ENCODE measurements around the gene PBXIP1. TPM values are rescaled to one million over a fixed set of nuclear protein-coding genes. Genes with fewer than 3 reads are reported as not detected.

PBXIP1 gene
- total RNA-seq, 1 experiment from 2014 or later = 21.6 TPM

- no peak overlapping the region for H2AFZ ChIP-seq (ENCODE audit: low read length)
- no peak overlapping the region for H3K27ac ChIP-seq (ENCODE audit: insufficient read length, low read depth, low read length)
- H4K91ac ChIP-seq (ENCODE audit: insufficient read length, low read depth, low read length) = no peak overlapping the region
- peaks cover 2% of the 10 kb centered on the region for H3K79me1 ChIP-seq (ENCODE audit: insufficient read depth, low read depth, low read length, poor library complexity, severe bottlenecking)
- peaks cover 10 to 14% of the 10 kb centered on the region in 2 experiments; a peak in 3 of 4 replicates for H3K4me1 Mint-ChIP-seq
- no peak overlapping the region for H3K4me2 ChIP-seq (ENCODE audit: insufficient read depth, insufficient read length, low read length)
- no peak overlapping the region for H4K8ac ChIP-seq (replicated peaks; ENCODE audit: insufficient read length, low read depth, low read length)
- H4K5ac ChIP-seq (ENCODE audit: insufficient read length, low read depth, low read length) = no peak overlapping the region
- H2BK120ac ChIP-seq (ENCODE audit: low read depth, low read length, poor library complexity, severe bottlenecking) = no peak overlapping the region
- TF ChIP-seq CTCF (conservative IDR thresholded peaks at IDR 0.05) = no peak
- no peaks in the 10 kb centered on the region for H3K9me3 Mint-ChIP-seq
- H2BK15ac ChIP-seq (ENCODE audit: low read depth, low read length) = no peak overlapping the region
- H3K36me3 Mint-ChIP-seq (ENCODE audit: insufficient read depth in 1 of 3, low read depth in 3 of 3) = peaks cover 34 to 58% (median 52%) of the 10 kb centered on the region in 3 experiments
- H3K56ac ChIP-seq (ENCODE audit: insufficient read length, low read depth, low read length) = no peak overlapping the region
- H3K27me3 Mint-ChIP-seq (ENCODE audit: low read depth) = no peaks in the 10 kb centered on the region
- no peaks in the 10 kb centered on the region for H3K23me2 ChIP-seq (ENCODE audit: insufficient read length, low read depth, low read length, poor library complexity, severe bottlenecking)
- no peak overlapping the region for H2BK5ac ChIP-seq (ENCODE audit: insufficient read length, low read length)
- H3K27ac Mint-ChIP-seq = no peak overlapping the region; a peak in 1 of 7 replicates
- H3K18ac ChIP-seq (ENCODE audit: insufficient read length, low read depth, low read length) = no peak overlapping the region
- no peaks in the 10 kb centered on the region for H4K20me1 ChIP-seq (ENCODE audit: control insufficient read depth, insufficient read depth, insufficient read length)
- no peak overlapping the region for H3K9ac ChIP-seq (ENCODE audit: extremely low read depth, insufficient read length, low read length)
- H3K27me3 ChIP-seq (ENCODE audit: insufficient read depth, low read length) = no peaks in the 10 kb centered on the region
- no peak overlapping the region for H2AK5ac ChIP-seq (ENCODE audit: insufficient read length, low read length)
- H2BK12ac ChIP-seq (ENCODE audit: insufficient read length, low read depth, low read length) = no peak overlapping the region
- WGBS (ENCODE audit: extremely low coverage, insufficient read length, low lambda C conversion rate) = no CpG with 5 or more reads among the region's 3 CpGs
- H2BK20ac ChIP-seq (ENCODE audit: low read depth, low read length, poor library complexity, severe bottlenecking) = no peak overlapping the region
- no peak overlapping the region for H3K23ac ChIP-seq (ENCODE audit: insufficient read length, low read depth, low read length)
- H3K4ac ChIP-seq (ENCODE audit: low read depth, low read length) = no peak overlapping the region
- H3T11ph ChIP-seq (ENCODE audit: low read length) = no peak overlapping the region
- no peak overlapping the region for H3K4me3 Mint-ChIP-seq
- H3K4me1 ChIP-seq (ENCODE audit: insufficient read depth, low read length) = no peaks in the 10 kb centered on the region; the same call in 1 of the 2 replicates
- no peaks in the 10 kb centered on the region for H3K9me3 ChIP-seq (ENCODE audit: control insufficient read depth, low read depth, low read length)
- no peak for DNase-seq
- H3K14ac ChIP-seq (ENCODE audit: insufficient read depth, low read length) = no peak overlapping the region
- H3K79me2 ChIP-seq (ENCODE audit: insufficient read depth, low read length) = peaks cover 2% of the 10 kb centered on the region; the same call in 1 of the 2 replicates
Measured at GRCh38 chr1:154989195-154989860, 33.4 kb upstream of the PBXIP1 start.

Data from H9 (cell line).